ENCODE results near the gene TNFAIP8L2. TPM values are rescaled to one million over a fixed set of nuclear protein-coding genes. Genes with fewer than 3 reads are reported as not detected.

Gene TNFAIP8L2
- total RNA-seq, 1 experiment from 2014 or later: not detected

DNA sequence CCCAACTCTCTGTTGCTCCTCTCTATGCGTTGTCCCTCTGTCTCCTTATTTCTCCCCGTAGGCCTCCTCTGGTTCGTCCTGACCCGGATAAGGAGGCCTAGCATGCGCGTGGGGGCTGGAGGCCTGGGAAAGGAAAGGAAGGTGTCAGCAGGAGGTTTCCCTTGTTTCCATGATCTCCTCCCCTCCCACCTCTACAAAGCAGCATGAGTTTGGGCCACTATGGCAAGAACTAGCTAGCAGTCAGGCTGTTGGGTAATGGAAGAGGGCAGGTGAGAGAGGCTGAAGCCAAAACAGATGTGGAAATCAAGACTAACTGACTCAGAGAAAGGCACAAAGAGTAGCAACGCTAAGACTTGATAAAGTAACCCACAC is 9.3 kb upstream of the TNFAIP8L2 start:
- H2AFZ ChIP-seq: peak overlapping the region; percentile 91
- H4K20me1 ChIP-seq (ENCODE audit: insufficient read depth): no peaks in the 10 kb centered on the region
- CTCF ChIA-PET: no interaction called here
- peaks cover 5% of the 10 kb centered on the region for H3K4me1 ChIP-seq (replicated peaks; ENCODE audit: insufficient read depth)
- intact Hi-C loops (cut with micrococcal nuclease; ENCODE audit: unreplicated experiment): no loop called here
- H3K9me3 ChIP-seq (ENCODE audit: insufficient read depth, low read depth): no peaks in the 10 kb centered on the region
- H3K27ac ChIP-seq: no peak overlapping the region
- no peaks in the 10 kb centered on the region for H3K27me3 ChIP-seq (ENCODE audit: insufficient read depth, low read depth)
- H3K36me3 ChIP-seq (ENCODE audit: low read depth): no peaks in the 10 kb centered on the region
- BruUV-seq (replicated peaks): TSS peak; percentile 66
- H3F3A ChIP-seq (ENCODE audit: insufficient read depth, low read depth): no peaks in the 10 kb centered on the region
- peak overlapping the region; percentile 78; the same call in 1 of the 2 replicates for H3K4me3 ChIP-seq
- no peaks in the 10 kb centered on the region for H3K79me2 ChIP-seq (ENCODE audit: low read depth)
- POLR2A ChIA-PET (ENCODE audit: unreplicated experiment): no interaction called here
- H3K4me2 ChIP-seq: peak overlapping the region; percentile 98
- no peaks in the 10 kb centered on the region for H3K9me2 ChIP-seq (ENCODE audit: insufficient read depth)
- DNase-seq: no peak
- no peak for TF ChIP-seq EZH2 (IDR thresholded peaks at IDR 0.05; ENCODE audit: low read depth)
- TF ChIP-seq, protein P1, sequence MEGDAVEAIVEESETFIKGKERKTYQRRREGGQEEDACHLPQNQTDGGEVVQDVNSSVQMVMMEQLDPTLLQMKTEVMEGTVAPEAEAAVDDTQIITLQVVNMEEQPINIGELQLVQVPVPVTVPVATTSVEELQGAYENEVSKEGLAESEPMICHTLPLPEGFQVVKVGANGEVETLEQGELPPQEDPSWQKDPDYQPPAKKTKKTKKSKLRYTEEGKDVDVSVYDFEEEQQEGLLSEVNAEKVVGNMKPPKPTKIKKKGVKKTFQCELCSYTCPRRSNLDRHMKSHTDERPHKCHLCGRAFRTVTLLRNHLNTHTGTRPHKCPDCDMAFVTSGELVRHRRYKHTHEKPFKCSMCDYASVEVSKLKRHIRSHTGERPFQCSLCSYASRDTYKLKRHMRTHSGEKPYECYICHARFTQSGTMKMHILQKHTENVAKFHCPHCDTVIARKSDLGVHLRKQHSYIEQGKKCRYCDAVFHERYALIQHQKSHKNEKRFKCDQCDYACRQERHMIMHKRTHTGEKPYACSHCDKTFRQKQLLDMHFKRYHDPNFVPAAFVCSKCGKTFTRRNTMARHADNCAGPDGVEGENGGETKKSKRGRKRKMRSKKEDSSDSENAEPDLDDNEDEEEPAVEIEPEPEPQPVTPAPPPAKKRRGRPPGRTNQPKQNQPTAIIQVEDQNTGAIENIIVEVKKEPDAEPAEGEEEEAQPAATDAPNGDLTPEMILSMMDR (conservative IDR thresholded peaks at IDR 0.05): no peak

DNA sequence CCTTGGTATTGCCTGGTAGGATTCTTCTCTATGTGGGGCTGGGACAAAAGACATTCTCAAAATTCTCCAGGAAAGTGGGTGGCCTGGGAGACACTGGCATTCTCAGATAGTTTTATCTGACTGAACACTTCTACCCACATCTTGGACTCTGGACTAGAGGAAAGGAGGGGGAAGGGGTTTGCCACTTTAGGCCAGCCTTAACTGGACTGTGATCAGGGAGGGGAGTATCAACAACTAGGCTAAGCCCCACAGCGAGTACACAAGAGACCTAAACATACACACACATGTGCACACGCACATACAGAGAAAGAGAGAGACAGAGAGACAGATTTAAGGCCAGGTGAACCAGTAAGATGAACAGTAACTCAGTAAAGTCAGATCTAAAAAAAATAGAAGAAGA is 8.8 kb upstream of the TNFAIP8L2 start:
- Histone ChIP-seq H3K27ac (no peak overlapping the region), H2AFZ (no peak overlapping the region), H3K9me2 (ENCODE audit: insufficient read depth) (no peaks in the 10 kb centered on the region), H3K4me1 (replicated peaks; ENCODE audit: insufficient read depth) (peaks cover 5% of the 10 kb centered on the region), H3K4me3 (no peak overlapping the region), H3F3A (ENCODE audit: insufficient read depth, low read depth) (no peaks in the 10 kb centered on the region), H3K27me3 (ENCODE audit: insufficient read depth, low read depth) (no peaks in the 10 kb centered on the region), H3K79me2 (ENCODE audit: low read depth) (no peaks in the 10 kb centered on the region), H3K4me2 (no peak overlapping the region), H4K20me1 (ENCODE audit: insufficient read depth) (no peaks in the 10 kb centered on the region), H3K9me3 (ENCODE audit: insufficient read depth, low read depth) (no peaks in the 10 kb centered on the region), H3K36me3 (ENCODE audit: low read depth) (no peaks in the 10 kb centered on the region)
- intact Hi-C loops (cut with micrococcal nuclease; ENCODE audit: unreplicated experiment): no loop called here
- CTCF ChIA-PET: no interaction called here
- no peak for DNase-seq
- POLR2A ChIA-PET (ENCODE audit: unreplicated experiment): no interaction called here
- no TSS peak for BruUV-seq (replicated peaks)
- TF ChIP-seq, protein P1 (conservative IDR thresholded peaks at IDR 0.05): no peak
- no peak for TF ChIP-seq EZH2 (IDR thresholded peaks at IDR 0.05; ENCODE audit: low read depth)

DNA sequence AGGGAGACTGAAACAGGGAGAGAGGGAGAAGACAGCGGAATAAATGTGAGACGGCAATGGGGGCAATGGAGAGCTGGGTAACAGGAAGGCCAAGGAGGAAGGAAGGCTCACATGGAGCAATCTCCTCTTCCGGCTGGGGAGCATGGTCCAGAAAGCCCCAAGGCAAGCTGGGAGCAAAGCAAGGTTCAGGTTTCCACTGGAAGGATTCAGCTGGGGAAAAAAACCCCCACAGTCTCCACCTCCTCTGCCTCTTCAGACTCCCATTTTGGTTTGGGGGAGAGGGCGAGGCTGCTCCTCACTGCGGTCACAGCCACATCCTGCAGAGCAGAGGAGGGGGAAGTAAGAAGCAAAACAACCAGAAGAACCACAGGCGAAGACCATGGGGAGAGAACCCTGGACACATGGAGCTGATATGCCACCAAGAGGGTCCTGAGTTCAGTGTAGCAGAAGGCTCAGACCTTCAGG is 650 bp downstream of the TNFAIP8L2 start:
- DNase-seq: no peak
- H3K4me1 ChIP-seq (replicated peaks; ENCODE audit: insufficient read depth): no peaks in the 10 kb centered on the region
- H3K9me3 ChIP-seq (ENCODE audit: insufficient read depth, low read depth): no peaks in the 10 kb centered on the region
- H3K4me2 ChIP-seq: no peak overlapping the region
- POLR2A ChIA-PET (ENCODE audit: unreplicated experiment): interaction anchor here (0.6 kb wide), 2 partner anchors 26 to 43 kb away, joined by 4 to 6 read pairs; no protein-coding TSS in a partner anchor
- H3K27ac ChIP-seq: no peak overlapping the region
- CTCF ChIA-PET: interaction anchor here (2.5 kb wide), 1 partner anchor 57 kb away, joined by 19 read pairs; no protein-coding TSS in a partner anchor
- no peaks in the 10 kb centered on the region for H3K9me2 ChIP-seq (ENCODE audit: insufficient read depth)
- TF ChIP-seq, protein P1 (conservative IDR thresholded peaks at IDR 0.05): no peak
- no peak for TF ChIP-seq EZH2 (IDR thresholded peaks at IDR 0.05; ENCODE audit: low read depth)
- H3K4me3 ChIP-seq: no peak overlapping the region
- H3F3A ChIP-seq (ENCODE audit: insufficient read depth, low read depth): peaks cover 15% of the 10 kb centered on the region; the same call in 1 of the 2 replicates
- intact Hi-C loops (cut with micrococcal nuclease; ENCODE audit: unreplicated experiment): loop anchor here (2.0 to 5.0 kb wide), 2 partner anchors 86 to 900 kb away; partner anchors contain the start of genes CA14 and GABPB2
- BruUV-seq (replicated peaks): no TSS peak
- no peak overlapping the region for H2AFZ ChIP-seq
- no peaks in the 10 kb centered on the region for H3K79me2 ChIP-seq (ENCODE audit: low read depth)
- no peaks in the 10 kb centered on the region for H3K27me3 ChIP-seq (ENCODE audit: insufficient read depth, low read depth)
- H4K20me1 ChIP-seq (ENCODE audit: insufficient read depth): no peaks in the 10 kb centered on the region
- no peaks in the 10 kb centered on the region for H3K36me3 ChIP-seq (ENCODE audit: low read depth)
